Stimulated activated CD8-positive, alpha-beta memory T cell treated with anti-CD3 and anti-CD28 coated beads, Interleukin-12 subunit alpha, Interleukin-12 subunit beta, amount 100 ng/mL, for 1 hour (primary cell): ENCODE results near the gene ALCAM.

Source experiments
- DNase-seq: peaks from one replicate; pipeline ENCODE4 v3.0.0-alpha.2; 2020; ENCODE audit warnings: low read depth

ALCAM gene

DNA sequence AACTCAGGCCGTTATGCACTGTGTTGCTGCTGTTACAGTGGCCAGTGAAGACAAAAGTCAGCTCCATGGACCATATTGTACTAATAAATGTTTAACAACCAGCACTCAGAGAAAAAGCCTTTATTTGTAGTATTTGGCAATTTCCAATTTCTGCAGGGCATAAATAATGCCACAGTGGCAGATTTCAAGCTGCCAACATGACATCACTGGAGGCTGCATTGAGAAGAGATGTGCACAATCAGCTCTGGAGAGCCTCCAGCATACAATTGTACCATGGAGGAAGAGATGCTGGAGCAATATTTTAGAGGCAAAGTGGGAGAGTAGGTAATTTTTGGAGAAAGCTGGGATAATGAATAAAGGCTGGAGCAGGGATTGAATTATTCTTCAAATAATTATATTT, 9.7 kb upstream of the ALCAM start:
- no peak for DNase-seq

DNA sequence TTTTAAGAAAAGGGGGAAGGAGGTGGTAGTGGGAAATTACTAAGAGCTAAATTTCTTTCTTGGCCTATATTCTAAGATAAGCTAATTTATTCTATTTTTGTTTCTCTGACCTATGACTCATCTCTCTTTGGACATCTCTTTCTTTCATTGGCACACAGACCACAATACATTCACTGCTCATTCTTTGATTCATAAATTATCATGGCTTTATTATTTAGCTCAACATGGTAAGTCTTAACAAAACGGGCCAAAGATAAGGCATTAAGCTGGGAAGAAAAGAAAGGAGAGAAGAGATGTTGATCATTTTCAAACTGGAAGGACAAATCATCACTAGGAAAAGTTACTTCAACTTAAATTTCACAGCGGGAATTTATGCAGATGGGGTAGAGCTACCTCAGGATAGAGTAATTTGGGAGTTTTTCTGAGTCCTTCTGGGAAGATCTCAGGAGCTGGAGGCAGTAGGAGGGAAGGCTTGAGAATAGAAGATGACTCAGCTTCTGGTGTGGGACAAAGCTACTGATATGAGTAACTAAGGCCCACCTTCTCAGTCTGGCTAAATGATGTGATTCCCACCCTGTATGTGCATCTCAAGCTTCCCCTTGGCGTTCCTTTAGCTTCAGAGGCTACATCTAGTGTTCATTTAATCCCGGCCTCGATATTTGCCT, 7.5 kb upstream of the ALCAM start:
- no peak for DNase-seq

GRCh38 chr3:105360003-105360402, 6.7 kb upstream of the ALCAM start:
- no peak for DNase-seq

DNA sequence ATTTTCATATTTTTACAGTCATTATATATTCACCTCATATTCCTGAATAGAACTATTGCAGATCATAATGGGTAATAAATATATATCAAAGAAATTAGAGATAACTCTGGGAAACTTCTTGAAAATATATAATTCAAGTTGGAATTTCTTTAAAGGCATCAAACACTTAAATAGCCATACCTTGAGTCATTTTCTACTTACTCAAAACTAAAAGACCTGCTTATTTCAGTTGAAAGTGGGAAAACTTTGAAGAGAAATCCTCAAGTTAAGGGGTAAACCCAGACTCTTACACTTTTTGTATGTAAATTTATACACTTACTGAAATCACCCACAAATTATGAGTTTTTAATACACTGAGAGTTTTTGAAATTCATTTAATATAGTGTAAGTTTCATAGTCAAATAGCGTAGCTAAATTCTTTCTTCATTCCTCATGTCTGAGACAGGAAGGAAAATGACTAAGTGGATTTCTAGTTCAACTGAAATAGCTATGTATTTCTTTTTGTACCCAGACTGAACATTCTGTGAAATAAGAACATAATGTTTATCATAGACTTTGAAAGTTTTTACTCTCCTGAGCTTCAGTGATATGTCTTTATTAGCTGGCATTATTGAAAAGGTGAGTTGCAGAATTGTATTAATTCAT, 4.6 kb upstream of the ALCAM start:
- DNase-seq = no peak

- no peak for DNase-seq
Observed at GRCh38 chr3:105364128-105364527, 2.6 kb upstream of the ALCAM start.

DNA sequence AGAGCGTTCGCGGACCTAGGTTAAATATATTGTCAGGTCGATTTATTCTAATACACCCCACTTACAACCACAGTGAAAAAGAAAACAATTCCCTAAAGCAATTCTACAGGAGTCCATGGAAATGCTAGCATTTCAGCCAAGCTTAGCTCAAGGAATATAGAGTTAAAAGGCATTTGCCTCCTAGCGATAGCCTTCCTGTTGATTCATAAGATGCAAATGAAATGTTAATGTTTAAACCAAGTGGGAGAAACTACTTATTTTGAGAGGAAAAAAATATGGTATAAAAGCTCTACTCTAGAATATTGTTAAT, 1.7 kb upstream of the ALCAM start:
- DNase-seq = no peak

GRCh38 chr3:105365391-105366325, 1.1 kb upstream of the ALCAM start:
- DNase-seq = no peak

GRCh38 chr3:105367063-105367405, 325 bp downstream of the ALCAM start:
- no peak for DNase-seq

DNA sequence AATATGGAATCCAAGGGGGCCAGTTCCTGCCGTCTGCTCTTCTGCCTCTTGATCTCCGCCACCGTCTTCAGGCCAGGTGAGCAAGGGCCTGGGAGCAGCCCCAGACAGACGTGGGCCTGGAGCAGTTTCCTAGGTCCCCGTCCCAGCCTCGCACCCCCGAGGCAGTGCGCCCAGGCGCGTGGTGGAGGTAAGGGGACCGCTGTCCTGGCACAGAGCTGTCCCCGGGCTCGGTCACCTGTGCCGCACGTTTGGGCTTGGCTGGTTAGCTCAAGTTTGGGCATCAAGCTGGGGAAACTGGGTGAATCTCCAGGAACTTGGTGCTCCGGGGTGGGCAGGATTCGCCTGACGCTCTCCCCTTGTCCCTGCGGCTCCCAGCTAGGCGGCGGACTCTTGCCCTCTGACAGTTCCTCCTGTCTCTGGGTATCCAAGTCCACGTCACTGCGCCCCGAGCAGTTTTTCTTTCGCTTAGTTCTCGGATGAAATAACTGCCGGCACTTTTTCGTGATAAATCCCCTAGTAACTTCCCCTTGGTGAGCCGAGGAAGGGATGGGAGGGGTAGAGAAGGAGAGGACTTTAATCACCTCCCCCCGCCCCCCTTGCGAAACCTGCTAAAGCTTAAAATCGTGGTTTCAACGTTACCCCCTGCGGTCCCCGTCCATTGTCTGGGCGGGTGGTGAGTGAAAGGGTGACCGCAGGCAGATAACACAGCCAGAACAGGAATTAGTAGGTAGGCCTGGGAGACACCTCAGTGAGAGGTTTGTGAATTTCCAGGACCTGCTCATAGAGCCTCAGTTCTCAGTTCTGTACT, 901 bp downstream of the ALCAM start:
- DNase-seq = peak; percentile 13

- DNase-seq = peak; percentile 52
Observed at GRCh38 chr3:105368566-105369499, 2.1 kb downstream of the ALCAM start.

GRCh38 chr3:105369500-105370371, 3.0 kb downstream of the ALCAM start:
- DNase-seq = peak; percentile 14

- DNase-seq = no peak
Observed at GRCh38 chr3:105373383-105373782, 6.7 kb downstream of the ALCAM start.

DNA sequence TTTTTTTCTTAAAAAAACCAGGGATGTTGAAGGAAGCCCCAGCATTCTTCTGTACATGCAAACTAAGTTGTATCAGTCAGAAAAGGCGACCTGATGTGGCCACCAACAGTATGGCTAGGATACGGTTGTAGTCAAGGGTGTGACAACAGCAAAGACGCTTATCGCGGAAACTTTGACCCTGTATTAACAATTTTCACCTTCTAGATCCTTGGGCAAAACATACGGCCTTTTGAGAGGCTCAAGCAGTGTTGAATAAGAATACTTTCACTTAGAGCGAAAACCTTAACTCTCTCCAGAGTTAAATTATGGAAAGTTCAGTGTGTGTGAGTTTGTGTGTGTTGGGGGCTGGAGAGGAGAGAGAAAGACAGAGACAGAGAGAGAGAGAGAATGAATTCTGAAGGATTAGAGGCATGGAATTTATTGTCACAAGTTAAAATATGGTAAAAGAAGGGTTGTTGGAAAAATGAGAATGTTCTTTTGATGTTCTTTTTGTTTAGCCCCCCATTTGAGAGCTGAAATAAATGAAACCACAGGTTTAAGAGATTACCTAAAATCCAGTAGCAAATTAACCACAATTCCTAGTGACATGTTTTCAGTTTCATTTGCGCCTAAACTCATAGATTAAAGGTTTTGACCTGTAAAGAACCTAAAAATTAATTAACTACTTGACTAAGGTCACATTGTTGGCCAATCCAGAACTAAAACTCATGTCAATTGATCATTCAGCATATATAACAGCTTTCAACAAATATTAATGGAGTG, 9.2 kb downstream of the ALCAM start:
- no peak for DNase-seq

- DNase-seq = no peak
Observed at GRCh38 chr3:105377716-105378115, 11.0 kb downstream of the ALCAM start.

GRCh38 chr3:105385179-105385578, 18.5 kb downstream of the ALCAM start:
- no peak for DNase-seq

DNA sequence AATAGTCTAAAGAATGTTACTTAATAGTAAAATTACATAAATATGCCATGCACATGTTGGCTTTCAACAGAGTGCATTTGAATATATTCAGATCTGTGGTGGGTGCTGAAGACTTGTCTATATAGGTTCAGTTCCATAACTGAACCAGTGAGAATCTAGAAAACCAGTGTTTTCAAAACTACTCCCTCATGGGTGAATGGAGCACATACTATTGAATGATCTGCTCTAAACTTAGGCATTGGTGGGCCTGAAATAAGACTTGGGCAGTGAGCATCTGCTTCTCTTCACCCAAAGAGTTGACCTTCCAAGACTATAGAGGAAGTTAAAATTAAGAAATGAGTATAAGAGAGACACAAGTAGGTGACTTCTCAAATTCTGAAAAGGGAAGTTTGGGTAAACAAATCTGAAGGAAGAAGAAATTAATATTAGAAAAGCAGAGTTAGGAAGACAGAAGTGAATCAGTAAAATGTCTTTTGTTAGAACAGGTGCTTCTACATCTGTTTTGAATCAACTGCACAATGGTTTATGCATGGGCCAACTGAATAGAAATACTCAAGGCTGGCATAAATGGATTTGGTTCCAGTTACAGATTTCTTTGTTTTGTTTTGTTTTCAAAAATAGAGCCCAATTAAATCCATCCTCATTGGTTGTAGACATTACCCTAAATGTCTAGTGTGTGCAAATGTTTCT, 19.3 kb downstream of the ALCAM start:
- DNase-seq = no peak

GRCh38 chr3:105387122-105387751, 20.5 kb downstream of the ALCAM start:
- no peak for DNase-seq

DNA sequence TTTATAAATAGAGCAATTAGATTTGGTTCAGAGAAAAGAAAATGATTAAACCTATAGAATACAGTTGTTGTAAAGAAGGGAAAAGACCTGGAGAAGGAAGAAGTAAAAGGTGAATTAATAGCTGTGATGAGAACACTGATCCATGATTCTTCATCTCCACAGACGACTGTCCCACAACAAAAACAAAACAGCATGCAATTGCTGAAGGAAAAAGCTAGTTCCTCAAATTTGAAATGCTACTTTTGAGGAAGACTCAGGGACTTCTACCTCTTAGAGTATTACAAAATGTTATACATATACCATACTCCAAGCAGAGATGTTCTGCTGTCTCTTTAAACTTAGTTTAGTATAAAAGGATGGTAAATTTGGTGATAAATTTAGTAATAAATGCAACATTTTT, 21.5 kb downstream of the ALCAM start:
- no peak for DNase-seq
